ENCODE results near the gene CXorf66.
"Not testable (repeated sequence)": the region's sequence is repeated elsewhere in the genome, so short reads cannot be mapped to it uniquely, and the experiment has no call there.

Gene CXorf66, protein sequence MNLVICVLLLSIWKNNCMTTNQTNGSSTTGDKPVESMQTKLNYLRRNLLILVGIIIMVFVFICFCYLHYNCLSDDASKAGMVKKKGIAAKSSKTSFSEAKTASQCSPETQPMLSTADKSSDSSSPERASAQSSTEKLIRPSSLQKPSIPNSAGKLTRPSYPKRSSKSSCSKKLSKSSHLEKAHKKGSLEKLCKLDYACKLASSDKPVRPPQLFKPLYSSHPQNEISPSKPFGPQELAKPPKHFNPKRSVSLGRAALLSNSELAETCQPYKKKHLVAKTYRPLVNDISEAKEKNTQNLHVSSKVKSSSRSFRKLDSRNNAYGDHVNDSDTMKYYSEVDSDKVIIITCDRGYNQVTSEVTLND

DNA sequence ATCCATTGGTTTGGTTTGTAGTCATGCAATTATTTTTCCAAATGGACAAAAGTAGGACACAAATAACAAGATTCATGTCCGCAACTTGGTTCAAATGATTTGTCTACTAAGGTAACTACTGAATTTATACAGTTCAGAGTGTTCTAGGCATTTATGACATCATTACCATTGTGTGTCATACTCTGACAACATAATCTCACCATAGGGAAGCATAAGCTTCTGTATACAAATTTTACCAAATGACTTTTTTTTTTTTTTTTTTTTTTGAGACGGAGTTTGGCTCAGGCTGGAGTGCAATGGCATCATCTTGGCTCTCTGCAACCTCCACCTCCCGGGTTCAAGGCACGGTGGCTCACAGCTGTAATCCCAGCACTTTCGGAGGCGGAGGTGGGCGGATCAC, at the start of gene CXorf66:
CXorf66 (minus strand) TSS at position 101 of the 400 bp plus-strand sequence; CDS start at position 76, 25 bp downstream.
- no peak for DNase-seq (ENCODE audit: extremely low read depth in 1 of 2, low read depth in 1 of 2)

DNA sequence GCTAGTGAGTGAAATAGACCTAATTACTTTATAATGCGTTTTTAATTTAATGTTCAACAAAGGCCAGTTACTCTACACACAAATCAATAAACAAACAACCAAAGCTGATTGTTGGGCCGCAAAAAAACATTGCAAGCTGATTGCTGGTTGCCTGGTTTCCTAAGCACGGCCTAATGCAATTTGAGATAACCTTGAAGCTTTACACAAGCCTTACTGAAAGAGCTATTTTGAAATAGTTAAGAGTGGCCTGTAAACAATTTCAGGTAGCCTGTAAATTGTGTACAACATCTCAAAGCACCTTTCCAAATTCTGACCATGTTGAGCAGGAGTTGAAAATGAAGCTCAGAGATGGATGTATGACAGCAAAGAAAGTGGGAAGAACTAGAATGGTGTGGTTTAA, 17.5 kb upstream of the CXorf66 start:
- DNase-seq (ENCODE audit: extremely low read depth in 1 of 2, low read depth in 1 of 2): no peak

DNA sequence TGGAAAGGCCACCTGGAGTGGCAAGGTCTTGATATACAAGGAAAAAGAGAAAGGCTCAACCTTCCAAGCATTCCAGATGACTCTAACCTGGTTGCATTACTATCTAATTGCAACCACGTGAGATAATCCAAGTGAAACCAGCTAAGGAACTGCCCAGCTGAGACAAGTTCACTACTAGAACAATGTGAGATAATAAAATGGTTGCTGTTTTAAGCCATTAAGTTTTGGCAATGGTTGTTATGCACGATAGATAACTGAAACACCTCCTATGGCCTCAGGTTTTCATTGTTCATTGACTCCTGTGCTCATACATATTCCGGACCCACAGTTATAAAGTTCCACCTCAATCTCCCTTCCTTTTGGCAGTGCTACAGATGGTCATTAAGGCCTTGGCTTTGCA, 9.2 kb upstream of the CXorf66 start:
- DNase-seq (ENCODE audit: extremely low read depth in 1 of 2, low read depth in 1 of 2): no peak

DNA sequence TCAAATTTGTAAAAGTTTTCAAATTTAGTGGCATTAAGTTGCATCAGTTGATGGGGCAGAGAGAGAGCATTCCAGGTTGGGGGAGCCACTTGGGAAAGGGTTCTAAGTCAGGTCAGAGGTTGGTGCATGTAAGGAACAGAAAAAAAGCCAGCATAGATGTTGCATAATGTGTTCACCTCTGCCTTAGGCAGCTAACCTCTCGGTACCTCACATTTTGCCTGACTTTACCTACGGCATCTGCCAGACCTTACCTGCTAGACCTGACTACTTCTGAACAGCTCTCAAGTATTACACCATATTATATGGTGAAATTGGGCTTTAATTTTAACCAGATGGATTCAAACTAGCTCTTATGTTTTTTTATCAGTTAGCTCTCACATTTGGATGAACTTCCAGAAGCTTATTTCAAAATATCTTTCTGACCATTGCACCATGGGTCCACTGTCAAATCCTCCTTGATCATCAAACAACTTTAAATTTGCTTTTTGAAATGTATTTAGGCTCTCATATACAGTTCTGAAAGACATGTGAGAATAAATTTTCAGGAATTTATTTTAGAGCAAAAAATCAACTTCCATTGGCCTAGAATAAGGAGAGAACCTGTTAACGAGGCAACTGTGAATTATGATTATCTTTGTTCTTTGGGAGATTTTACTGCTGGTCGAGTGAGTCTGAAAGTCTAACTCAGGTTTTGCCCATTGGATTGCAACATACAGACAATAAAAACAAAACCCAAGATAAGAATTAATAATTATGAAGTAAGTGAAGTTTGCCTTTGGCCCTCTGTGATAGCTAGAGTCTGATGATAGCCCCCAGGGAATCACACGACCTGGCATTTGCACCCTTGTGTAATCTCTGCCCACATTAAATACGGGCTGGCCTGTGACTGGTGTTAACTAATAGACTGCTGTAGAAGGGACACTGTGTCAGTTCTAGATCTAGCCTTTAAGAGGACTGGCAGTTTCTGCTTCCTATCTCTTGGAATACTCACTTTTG, 7.6 kb upstream of the CXorf66 start:
- DNase-seq (ENCODE audit: extremely low read depth in 1 of 2, low read depth in 1 of 2): no peak

DNA sequence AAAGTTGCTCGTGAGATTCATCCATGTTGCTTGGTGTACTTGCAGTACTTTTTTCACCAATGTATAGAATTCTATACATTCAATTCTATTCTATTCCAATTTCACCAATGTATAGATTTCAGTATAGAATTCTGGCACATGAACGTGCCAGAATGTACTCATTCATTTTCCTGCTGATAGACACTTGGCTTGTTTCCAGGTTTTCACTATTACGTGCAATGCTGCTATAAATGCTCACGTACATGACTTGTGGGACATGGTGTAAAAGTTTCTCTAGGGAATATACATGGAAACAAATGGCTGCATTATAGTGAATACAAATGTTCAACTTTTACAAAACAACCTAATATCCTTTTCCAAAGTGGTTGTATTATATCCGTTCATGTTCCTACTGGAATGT, 6.8 kb upstream of the CXorf66 start:
- no peak for DNase-seq (ENCODE audit: extremely low read depth in 1 of 2, low read depth in 1 of 2)

DNA sequence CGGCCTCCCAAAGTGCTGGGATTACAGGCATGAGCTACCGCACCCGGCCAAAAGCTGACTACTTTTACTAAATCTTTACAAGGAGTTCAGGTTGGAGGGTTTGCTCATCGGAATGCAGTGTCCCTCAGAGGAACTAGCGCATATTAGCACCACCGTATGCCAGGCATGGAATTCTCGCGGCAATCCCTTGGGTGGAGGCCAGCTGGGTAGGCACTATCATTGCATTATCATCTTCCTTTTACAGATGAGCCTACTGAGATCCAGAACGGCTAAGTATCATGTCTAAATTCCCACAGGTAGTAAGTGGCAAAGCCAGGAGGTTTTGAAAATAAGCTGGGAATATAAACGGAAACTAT, 6.1 kb upstream of the CXorf66 start:
- no peak for DNase-seq (ENCODE audit: extremely low read depth in 1 of 2, low read depth in 1 of 2)

DNA sequence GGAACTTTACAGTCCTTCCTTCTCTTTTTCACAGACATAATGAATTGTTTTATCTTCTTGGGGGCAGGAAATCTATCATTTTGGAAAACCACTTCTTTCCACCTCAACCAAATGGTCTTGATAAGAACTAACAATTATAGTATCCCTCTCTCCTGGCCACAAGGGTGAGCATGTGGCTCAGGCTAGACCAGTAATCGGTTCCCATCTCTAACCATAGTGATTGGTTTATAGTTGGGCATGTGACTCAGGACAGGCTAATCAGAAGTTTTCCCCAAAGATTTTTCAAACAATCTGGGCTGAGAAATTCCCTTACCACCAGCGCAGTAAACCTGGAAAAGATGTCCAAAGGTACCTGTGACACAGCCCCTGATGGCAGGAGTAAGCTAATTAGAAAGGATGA, 4.0 kb upstream of the CXorf66 start:
- no peak for DNase-seq (ENCODE audit: extremely low read depth in 1 of 2, low read depth in 1 of 2)

DNA sequence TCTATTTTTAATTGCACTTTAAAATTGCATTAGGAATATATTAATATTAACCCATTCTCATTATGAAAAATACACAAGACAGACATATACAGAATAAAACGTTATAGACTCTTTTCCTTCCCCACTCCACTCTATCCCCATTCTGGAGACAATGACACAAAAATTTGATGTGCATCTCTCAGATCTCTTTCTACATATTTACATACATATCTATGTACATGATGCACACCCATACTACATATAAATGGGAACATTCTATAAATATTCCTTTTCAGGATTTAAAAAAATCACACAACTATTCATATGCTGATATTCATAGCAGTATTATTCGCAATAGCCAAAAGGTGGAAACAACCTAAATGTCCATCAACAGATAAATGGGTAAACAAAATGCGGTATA, 2.4 kb upstream of the CXorf66 start:
- DNase-seq (ENCODE audit: extremely low read depth in 1 of 2, low read depth in 1 of 2): no peak

DNA sequence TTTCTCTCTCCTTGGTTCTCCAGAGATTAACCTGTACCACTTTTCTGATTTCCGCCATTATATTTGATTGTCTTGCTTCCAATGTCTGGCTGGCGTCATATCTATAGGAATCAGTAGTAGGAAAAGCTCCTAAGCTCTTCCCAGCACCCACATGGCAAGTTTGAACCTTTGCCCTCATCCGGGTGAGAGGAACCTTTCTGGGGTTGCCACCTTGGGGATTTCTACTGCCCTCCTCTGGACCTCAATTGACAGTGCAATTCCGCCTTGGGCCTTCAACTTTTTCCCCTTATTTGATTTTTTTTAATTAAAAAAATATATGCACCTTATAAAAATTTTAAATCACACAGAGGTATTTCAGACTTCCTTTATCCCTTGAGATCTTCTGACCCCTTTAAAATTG, 2.0 kb upstream of the CXorf66 start:
- DNase-seq (ENCODE audit: extremely low read depth in 1 of 2, low read depth in 1 of 2): no peak

DNA sequence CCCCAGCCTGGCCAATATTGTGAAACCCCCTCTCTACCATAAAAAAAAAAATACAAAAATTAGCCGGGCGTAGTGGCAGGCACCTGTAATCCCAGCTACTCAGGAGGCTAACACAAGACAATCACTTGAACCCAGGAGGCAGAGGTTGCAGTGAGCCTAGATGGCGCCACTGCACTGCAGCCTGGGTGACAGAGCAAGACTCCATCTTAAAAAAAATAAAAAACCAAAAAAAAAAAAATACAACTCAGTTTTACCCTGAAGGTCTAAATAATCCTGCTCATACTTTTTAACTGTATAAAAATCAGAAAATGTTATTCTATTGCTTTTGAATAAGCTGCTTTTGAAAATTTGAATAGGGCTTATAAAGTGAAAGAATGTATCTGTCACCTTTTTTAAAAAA, 838 bp upstream of the CXorf66 start:
- DNase-seq (ENCODE audit: extremely low read depth in 1 of 2, low read depth in 1 of 2): not testable (repeated sequence)

DNA sequence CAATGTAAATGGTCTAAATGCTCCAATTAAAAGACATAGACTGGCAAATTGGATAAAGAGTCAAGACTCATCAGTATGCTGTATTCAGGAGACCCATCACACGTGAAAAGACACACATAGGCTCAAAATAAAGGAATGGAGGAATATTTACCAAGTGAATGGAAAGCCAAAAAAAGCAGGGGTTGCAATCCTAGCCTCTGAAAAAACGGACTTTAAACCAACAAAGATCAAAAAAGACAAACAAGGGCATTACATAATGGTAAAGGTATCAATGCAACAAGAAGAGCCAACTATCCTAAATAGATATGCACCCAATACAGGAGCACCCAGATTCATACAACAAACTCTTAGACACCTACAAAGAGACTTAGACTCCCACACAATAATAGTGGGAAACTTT, 4.2 kb downstream of the CXorf66 start:
- DNase-seq (ENCODE audit: extremely low read depth in 1 of 2, low read depth in 1 of 2): not testable (repeated sequence)

DNA sequence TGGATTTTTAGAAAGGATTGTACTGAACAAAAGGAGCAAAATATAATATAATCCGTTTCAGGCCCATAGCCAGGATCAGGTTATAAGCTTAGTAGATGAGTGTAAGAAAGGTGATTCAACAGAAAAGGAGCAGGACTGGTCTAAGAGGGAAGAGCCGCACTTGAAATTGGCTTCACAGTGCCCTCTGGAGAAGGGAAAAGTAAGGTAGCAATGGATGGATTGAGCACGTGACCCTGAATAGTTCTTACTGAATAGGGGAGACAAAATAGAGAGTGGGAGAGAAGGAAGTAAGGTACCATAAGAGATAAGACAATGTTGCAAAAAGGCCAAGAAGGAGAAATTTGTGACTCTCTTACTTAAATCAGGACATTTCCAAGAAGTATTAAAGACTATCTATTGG, 15.6 kb downstream of the CXorf66 start:
- DNase-seq (ENCODE audit: extremely low read depth in 1 of 2, low read depth in 1 of 2): no peak

DNA sequence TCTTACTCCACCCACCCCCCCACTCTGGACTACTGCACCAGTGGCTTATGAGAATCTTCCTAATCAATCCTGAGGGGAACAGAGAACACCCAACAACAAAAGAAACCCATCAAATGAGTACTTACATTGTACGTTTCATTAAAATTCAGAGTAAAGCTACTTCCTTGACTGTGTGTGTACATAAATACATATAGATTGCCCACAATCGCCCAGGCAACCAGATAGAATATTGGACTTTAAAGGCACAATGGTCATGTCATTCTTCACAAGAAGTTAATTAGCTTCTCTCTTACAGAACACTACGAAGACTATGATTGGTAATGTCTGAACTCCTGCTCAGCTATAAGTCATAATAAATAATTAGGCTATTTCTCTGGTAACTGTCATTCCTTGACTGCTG, 20.2 kb downstream of the CXorf66 start:
- no peak for DNase-seq (ENCODE audit: extremely low read depth in 1 of 2, low read depth in 1 of 2)

DNA sequence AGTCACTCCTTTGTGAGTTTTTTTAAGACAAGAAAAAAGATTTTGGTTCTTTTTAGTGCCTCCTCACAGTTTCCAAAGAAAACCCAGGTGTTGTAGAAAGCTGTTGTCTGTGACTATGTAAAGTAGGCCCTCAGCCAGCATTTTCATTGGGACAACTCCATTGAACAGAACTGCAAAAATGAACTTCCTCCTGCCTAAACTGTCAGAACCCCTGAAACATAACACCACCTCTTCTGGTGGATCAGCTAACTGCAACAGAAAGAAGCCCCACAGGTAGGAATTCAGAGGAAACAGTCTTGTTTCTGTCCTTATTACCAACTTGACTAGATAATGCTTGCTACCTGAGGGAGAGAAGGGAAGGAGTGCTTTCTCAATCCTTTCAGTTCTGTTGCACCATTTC, 29.1 kb downstream of the CXorf66 start:
- no peak for DNase-seq (ENCODE audit: extremely low read depth in 1 of 2, low read depth in 1 of 2)

DNA sequence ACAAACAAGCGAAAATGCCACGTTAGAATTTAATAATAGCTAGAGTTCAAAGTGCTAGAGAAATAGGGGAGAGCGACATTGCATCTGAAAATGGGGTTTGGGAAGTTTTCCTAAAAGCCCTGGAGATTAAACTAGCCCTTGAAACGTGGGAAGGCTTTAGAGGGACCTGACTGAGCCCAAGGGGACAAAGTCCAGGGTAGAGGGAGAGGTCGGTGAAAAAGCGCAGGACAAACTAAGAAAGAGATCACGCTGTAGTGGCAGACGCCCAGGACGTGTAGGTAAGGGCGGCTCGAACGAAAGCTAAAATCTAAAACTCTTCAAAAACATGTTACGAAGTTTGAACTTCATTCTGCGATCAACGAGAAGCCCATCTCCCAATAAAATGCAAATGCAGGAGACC, 31.4 kb downstream of the CXorf66 start:
- DNase-seq (ENCODE audit: extremely low read depth in 1 of 2, low read depth in 1 of 2): no peak

DNA sequence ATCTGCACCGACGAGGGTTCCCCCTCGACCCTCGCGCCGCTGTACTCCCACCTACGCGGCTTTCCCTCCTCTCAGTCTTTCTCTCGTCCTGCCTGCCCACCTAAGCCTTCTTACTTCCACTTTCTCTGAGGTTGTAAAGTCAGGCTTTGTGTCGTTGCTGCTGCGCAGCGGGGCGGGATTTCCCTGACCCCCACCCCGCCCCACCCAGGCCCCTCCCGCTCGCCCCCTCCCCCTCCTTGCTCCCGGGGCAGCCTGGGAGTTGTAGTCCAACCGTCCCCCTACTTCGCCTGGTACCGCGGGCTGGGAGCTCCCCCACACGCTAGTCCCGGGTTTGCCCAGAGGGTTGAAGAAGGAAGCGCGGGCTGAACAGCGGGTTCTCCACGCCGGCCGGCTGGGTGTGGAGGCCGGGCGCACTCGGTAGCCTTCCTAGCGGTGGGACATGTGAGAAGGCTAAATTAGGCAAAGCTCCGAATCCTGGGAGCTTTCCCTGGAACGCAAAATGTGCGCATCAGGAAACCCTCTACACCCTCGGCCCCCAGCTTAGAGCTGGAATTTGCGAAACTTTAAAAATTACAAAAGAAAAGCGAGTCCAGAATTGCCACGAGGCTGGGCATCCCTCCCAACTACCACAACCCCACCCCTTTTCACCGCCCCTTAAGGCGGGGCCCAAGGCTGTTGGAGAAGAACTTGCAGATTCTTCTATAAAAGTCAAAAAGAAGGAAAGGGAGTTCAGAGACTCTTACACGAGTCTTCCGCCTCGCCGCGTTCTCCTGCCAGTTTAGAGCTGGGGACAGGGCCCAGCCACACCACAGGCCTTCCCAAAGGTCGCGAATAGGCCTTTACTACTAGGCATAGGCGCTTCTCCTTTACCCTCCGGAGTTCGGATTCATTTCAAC, 32.2 kb downstream of the CXorf66 start, which contains the start of gene ATP11C:
ATP11C (minus strand) TSS at position 153 of the 896 bp plus-strand sequence. CDS start 1,011 bp downstream, outside the sequence.
- DNase-seq (ENCODE audit: extremely low read depth in 1 of 2, low read depth in 1 of 2): peak; percentile 50 to 69

DNA sequence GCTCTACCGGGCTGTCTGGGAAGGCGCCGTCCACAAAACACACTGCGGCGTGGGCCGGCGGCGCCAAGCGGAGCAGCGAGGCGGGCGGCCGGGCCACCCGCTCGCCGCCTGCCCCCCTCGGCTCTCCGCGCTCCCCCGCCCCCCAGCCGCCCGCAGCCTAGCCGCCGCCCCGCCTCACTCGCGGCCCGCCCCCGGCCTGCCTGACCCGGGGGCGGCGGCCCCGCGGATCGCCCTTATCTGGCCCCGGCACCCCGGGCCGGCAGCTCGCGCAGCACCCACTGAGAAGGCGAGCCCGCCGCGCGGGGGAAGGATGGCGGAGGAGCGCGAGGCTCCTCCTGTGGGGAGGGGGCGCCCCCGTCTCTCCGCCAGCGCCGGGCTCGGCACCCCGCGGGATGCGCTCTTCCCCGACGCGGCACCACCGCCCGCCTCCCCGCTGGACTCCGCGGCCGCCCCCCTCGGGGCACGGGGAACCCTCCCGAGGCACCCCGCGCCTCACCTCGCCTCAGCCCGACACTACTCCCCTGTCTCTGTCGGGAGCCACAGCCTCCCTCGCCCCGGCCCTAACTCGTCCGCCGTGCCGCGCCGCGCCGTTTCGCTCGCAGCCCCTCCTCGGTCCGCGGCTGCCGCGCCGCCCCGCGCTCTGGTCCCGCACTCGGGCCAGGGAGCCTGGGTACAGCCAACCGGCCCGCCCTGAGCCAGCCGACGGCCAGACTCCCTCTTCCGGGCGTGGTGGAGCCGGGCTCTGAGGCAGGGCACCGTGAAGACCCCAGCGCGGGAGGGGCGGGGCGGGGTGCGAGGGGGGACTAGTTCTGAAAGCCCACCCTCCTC, 33.0 kb downstream of the CXorf66 start:
- DNase-seq (ENCODE audit: extremely low read depth in 1 of 2, low read depth in 1 of 2): peak in 1 of 2 donors; percentile 32

DNA sequence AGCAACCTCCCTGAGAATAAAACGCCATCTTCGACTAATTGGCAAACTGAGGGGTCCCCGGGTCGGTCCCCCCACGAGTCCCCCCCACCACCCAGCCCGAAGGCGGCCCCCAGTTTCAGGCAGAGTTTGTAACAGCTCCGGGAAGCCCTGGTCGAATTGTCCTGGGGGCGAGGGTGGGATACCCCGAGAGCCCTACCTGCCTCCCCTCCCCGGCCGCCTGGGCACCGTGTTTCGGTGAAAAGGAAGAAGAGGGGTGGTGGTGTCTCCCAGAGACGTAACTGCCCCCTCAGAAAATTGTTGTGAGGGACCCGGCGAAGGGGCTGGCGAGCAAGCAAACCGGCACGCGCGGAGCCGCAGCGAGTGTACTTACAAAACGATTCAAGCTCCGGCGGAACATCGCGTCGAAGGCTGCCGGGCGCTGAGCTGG, 33.7 kb downstream of the CXorf66 start:
- no peak for DNase-seq (ENCODE audit: extremely low read depth in 1 of 2, low read depth in 1 of 2)

DNA sequence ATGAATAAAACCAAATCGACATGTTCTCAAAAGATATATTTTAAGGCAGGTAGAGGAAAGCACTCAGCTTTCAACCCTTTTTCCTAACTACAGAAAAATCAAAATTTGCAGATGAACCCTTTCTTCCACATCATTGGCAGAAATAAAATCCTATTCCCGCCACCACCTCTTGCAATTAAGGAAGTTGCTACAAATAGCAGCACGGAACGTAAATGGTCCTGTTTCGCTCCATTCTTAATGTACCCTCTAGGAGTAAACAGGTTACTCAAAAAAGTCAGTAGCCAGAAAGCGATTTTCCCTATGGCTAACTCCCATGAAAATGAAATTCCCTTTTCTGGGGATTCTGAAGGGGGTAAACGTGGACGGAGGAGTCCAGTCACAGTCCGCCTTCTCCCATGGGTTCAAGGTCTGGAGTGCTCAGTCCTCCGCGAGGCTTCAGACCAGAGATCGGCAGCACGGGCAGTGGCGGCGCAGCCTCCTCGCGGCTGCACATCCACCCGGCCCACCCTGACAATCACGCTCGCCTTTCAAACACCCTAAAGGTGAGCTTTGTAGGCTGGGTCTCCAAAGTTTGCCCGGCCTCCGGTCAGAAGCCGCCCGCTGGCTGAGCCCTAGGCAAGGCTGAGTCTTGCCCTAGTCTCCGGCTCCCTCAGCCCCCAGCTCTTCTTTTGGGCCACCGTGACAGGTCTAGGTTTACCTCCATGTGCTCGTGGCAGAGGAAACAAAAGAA, 34.2 kb downstream of the CXorf66 start:
- peak in 1 of 2 donors; percentile 2 for DNase-seq (ENCODE audit: extremely low read depth in 1 of 2, low read depth in 1 of 2)

All from activated CD8-positive, alpha-beta memory T cell treated with anti-CD3 and anti-CD28 coated beads for 1 hour (primary cell).